Body of pancreas (tissue), 4 donors: ENCODE measurements around the gene LDLRAD4. TPM values are rescaled to one million over a fixed set of nuclear protein-coding genes. Genes with fewer than 3 reads are reported as not detected.

Experiments used
- ATAC-seq: fragments of 150-250 bp; one replicate; pipeline ENCODE4 v1.9.1; 2016
- DNase-seq, 4 donors: peaks; one replicate each; pipeline ENCODE4 v3.0.0-alpha.2; 2019
- H3K27ac ChIP-seq, 4 donors: fragments of 200-600 bp; sonication (generic); 1 replicate in 3 of 4; 2 replicates in 1 of 4; pipeline versions ENCODE4 v1.5.1 to v1.6.1; 2016 to 2019; ENCODE audit warnings: mild to moderate bottlenecking in 1 of 4, mixed read lengths in 1 of 4, moderate library complexity in 1 of 4
- H3K27me3 ChIP-seq, 2 donors: fragments of 200-600 bp; sonication (generic); one replicate each; pipeline ENCODE4 v1.6.0; 2016; ENCODE audit warnings: mild to moderate bottlenecking in 1 of 2
- H3K36me3 ChIP-seq, 2 donors: fragments of 200-600 bp; sonication (generic); replicated peaks in 1 of 2; 2 replicates each; pipeline ENCODE4 v1.5.1; 2016; ENCODE audit warnings: low read depth in 2 of 2; ENCODE audit not compliant: insufficient read depth in 1 of 2
- H3K4me1 ChIP-seq: fragments of 200-600 bp; sonication (generic); one replicate; pipeline ENCODE4 v1.6.0; 2016
- H3K4me3 ChIP-seq, 2 donors: fragments of 200-600 bp; sonication (generic); 1 replicate in 1 of 2; 2 replicates in 1 of 2; pipeline ENCODE4 v1.5.1; 2016 to 2019
- H3K9me3 ChIP-seq, 3 donors: fragments of 200-600 bp; sonication (generic); 1 replicate in 2 of 3; 2 replicates in 1 of 3; pipeline ENCODE4 v1.5.1; 2016
- POLR2A ChIP-seq, 3 donors: fragments of 450-650 bp; IDR thresholded peaks; one replicate each; pipeline ENCODE4 v1.6.1; 2016; ENCODE audit warnings: antibody characterized with exemption in 3 of 3, mild to moderate bottlenecking in 2 of 3
- WGBS, 2 donors: methylation state at CpG; one replicate each; pipeline ENCODE4 v1.1.5; 2017; 5-methylcytosine and 5-hydroxymethylcytosine counted together
- intact Hi-C: fragments of 100-400 bp; cut with DNase I; formaldehyde crosslinking; loops from one replicate; pipeline ENCODE4 v1.15.1; 2023
- total RNA-seq, 2 donors: library from RNA; depleted of rRNA; stranded (reverse); fragments of >200 nt; gene quantifications; one replicate each; pipeline ENCODE4 v1.1.0, GENCODE V29; 2016
- TF ChIP-seq, protein P1 (sequence below), 7 experiments: fragments of 450-650 bp in 4 of 7; fragments of 200-600 bp in 3 of 7; sonication (generic) in 3 of 7; IDR thresholded peaks; one replicate each; pipeline ENCODE4 v1.5.1; 2016 to 2019; ENCODE audit warnings: antibody characterized with exemption in 7 of 7

LDLRAD4 gene
- total RNA-seq, 2 donors from 2014 or later = 8.6 to 35.9 TPM

DNA sequence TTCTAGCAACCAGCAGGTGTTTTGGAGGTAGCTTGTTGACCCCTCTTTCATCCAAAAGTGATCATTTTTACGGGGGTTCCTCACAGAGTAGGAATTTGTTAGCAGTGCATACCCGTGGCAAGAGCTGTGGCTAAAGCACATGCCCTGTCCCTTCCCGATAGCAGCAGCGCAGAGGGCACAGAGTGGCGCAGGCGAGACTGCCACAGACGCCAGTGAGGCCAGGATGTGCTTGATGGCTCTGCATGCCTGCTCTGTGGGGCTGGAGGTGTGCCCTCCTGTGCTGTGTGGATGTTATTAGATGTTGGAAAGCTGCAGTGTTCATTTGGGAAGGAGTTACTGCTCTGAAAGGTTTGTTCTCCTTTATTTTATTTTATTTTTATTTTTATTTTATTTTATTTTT is 354.2 kb downstream of the LDLRAD4 start:
- intact Hi-C loops = no loop called here
- Histone ChIP-seq H3K4me1 (no peaks in the 10 kb centered on the region), H3K4me3 (no peak overlapping the region), H3K36me3 (no peaks in the 10 kb centered on the region), H3K27ac (no peak overlapping the region), H3K9me3 (no peaks in the 10 kb centered on the region), H3K27me3 (no peaks in the 10 kb centered on the region)
- TF ChIP-seq, protein P1, sequence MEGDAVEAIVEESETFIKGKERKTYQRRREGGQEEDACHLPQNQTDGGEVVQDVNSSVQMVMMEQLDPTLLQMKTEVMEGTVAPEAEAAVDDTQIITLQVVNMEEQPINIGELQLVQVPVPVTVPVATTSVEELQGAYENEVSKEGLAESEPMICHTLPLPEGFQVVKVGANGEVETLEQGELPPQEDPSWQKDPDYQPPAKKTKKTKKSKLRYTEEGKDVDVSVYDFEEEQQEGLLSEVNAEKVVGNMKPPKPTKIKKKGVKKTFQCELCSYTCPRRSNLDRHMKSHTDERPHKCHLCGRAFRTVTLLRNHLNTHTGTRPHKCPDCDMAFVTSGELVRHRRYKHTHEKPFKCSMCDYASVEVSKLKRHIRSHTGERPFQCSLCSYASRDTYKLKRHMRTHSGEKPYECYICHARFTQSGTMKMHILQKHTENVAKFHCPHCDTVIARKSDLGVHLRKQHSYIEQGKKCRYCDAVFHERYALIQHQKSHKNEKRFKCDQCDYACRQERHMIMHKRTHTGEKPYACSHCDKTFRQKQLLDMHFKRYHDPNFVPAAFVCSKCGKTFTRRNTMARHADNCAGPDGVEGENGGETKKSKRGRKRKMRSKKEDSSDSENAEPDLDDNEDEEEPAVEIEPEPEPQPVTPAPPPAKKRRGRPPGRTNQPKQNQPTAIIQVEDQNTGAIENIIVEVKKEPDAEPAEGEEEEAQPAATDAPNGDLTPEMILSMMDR (IDR thresholded peaks at IDR 0.05) = no peak
- TF ChIP-seq POLR2A (IDR thresholded peaks at IDR 0.05) = no peak
- DNase-seq (no peak), ATAC-seq (no peak)
- WGBS, 2 donors = 82 to 91% methylated on average over 7 of the region's 7 CpGs

DNA sequence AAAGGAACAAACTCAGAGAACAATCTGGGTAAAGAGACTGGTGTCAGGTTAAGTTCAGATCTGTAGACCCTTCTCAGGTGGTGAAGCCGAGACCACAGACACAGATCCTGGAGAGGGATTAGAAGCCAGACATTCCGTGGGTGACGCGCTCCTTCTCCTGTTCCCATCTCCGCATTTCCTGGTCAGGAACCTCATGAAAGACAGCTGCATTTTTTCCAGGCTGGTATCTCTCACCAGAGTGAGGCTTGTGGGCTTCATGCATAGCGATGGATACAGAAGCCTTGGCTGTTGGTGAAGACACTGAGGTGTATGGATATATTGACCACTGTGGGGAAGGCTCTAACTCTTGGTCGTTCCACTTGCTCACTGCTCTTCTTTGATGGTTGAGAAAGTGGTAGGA is 355.2 kb downstream of the LDLRAD4 start:
- ATAC-seq (no peak), DNase-seq (no peak)
- Histone ChIP-seq H3K27me3 (no peaks in the 10 kb centered on the region), H3K4me3 (no peak overlapping the region), H3K4me1 (no peaks in the 10 kb centered on the region), H3K27ac (no peak overlapping the region), H3K9me3 (no peaks in the 10 kb centered on the region), H3K36me3 (no peaks in the 10 kb centered on the region)
- WGBS, 2 donors = 84 to 86% methylated on average over 7 of the region's 7 CpGs
- TF ChIP-seq, protein P1 (IDR thresholded peaks at IDR 0.05) = no peak
- TF ChIP-seq POLR2A (IDR thresholded peaks at IDR 0.05) = no peak
- intact Hi-C loops = no loop called here

DNA sequence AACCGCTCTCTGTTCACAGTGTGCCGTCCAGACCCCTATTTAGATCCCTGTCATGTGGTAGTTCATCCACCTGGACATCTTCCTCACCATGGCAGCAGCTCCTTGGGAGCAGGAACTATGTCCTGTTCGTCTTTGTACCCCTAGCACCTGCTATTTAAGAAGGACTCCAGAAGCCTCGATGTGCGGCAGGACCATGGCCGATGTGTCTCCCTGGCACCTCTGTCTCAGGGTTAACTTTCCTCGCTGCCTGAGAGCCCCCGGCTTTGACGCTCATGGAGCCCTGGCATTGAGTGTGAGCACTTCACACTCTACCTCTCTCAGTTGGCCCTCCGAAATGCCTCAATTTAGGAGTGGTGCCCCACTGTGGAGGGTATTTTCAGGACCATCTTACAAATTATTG is 355.8 kb downstream of the LDLRAD4 start:
- 87 to 89% methylated on average over 10 of the region's 10 CpGs for WGBS, 2 donors
- intact Hi-C loops = no loop called here
- ATAC-seq (no peak), DNase-seq (no peak)
- no peaks in the 10 kb centered on the region for H3K9me3 ChIP-seq
- no peaks in the 10 kb centered on the region for H3K4me1 ChIP-seq
- H3K36me3 ChIP-seq = no peaks in the 10 kb centered on the region
- no peak overlapping the region for H3K4me3 ChIP-seq
- TF ChIP-seq, protein P1 (IDR thresholded peaks at IDR 0.05) = no peak
- TF ChIP-seq POLR2A (IDR thresholded peaks at IDR 0.05) = no peak
- no peak overlapping the region for H3K27ac ChIP-seq
- H3K27me3 ChIP-seq = no peaks in the 10 kb centered on the region

DNA sequence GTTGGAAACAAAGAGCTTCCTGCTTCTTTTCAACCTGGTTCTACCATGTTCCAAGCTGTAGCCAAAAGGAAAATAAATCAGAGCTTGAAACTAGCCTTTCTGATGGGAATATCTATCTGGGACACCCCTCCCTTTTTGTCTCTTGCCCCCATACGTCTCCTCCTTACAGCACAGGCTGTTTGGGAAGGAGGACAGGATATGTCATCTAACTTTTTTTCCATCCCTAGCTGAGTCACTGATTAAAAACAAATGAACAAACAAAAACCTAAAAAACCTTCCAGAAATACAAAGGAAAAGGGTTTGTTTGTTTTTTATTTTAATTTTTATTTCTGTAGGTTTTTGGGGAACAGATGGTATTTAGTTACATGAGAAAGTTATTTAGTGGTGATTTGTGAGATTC is 356.2 kb downstream of the LDLRAD4 start:
- H3K4me1 ChIP-seq = no peaks in the 10 kb centered on the region
- no peaks in the 10 kb centered on the region for H3K27me3 ChIP-seq
- H3K4me3 ChIP-seq = no peak overlapping the region
- no peak for TF ChIP-seq POLR2A (IDR thresholded peaks at IDR 0.05)
- TF ChIP-seq, protein P1 (IDR thresholded peaks at IDR 0.05) = no peak
- DNase-seq (no peak), ATAC-seq (no peak)
- intact Hi-C loops = no loop called here
- no peaks in the 10 kb centered on the region for H3K9me3 ChIP-seq
- H3K36me3 ChIP-seq = no peaks in the 10 kb centered on the region
- WGBS, 2 donors = 69 to 76% methylated on average over 1 of the region's 1 CpG
- no peak overlapping the region for H3K27ac ChIP-seq

DNA sequence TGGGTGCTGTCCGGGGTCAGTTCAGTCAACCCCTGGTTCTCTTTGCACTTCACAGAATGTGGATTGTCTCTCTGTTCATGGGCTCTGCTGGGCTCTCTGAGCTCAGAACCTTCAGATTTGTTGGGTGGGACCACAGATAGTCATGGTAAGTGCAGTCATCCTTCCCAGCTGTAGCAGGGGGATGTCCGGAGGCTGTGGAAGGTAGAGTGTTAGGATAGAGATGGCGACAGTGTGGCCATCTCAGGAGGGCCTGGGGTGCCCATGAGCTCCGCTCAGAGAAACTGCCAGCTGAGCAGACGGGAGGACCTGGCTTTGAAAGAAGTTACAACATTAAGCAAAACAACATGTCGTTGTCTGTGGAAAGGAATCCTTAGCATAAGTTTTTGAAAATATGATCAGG is 358.0 kb downstream of the LDLRAD4 start:
- 78 to 84% methylated on average over 6 of the region's 6 CpGs for WGBS, 2 donors
- H3K4me1 ChIP-seq = no peaks in the 10 kb centered on the region
- DNase-seq = no peak
- no peaks in the 10 kb centered on the region for H3K27me3 ChIP-seq
- peak overlapping the region in 1 of 4 donors; percentile 17 for H3K27ac ChIP-seq
- H3K36me3 ChIP-seq = no peaks in the 10 kb centered on the region
- intact Hi-C loops = no loop called here
- H3K4me3 ChIP-seq = no peak overlapping the region
- TF ChIP-seq POLR2A (IDR thresholded peaks at IDR 0.05) = no peak
- TF ChIP-seq, protein P1 (IDR thresholded peaks at IDR 0.05) = no peak
- H3K9me3 ChIP-seq = no peaks in the 10 kb centered on the region
- ATAC-seq = no peak
